Measurements from ENCODE around the gene PRAMEF12.

PRAMEF12 gene

DNA sequence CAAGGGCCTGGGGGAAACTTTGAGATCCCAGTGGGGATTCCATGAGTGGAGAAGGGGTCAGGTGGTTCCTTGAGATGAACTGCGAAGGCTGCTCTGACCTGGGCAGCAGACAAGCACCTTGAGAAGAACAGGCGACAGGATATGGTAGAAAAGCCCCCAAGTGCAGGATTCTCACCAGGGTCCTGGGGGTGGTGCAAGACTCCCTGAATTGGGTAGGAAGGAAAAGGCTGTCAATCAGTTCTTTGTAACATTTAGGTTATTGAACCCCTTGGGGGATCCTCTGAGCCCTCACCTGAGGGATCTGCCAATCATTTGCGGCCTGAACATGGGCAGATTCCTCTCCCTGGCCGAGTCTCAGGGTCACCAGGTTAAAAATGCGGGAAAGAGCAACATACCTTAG is 2.4 kb upstream of the PRAMEF12 start:
- H3K27me3 ChIP-seq (ENCODE audit: insufficient read depth, low read depth, severe bottlenecking) = peaks cover 88% of the 10 kb centered on the region
- DNase-seq = no peak
- TF ChIP-seq, protein P1, sequence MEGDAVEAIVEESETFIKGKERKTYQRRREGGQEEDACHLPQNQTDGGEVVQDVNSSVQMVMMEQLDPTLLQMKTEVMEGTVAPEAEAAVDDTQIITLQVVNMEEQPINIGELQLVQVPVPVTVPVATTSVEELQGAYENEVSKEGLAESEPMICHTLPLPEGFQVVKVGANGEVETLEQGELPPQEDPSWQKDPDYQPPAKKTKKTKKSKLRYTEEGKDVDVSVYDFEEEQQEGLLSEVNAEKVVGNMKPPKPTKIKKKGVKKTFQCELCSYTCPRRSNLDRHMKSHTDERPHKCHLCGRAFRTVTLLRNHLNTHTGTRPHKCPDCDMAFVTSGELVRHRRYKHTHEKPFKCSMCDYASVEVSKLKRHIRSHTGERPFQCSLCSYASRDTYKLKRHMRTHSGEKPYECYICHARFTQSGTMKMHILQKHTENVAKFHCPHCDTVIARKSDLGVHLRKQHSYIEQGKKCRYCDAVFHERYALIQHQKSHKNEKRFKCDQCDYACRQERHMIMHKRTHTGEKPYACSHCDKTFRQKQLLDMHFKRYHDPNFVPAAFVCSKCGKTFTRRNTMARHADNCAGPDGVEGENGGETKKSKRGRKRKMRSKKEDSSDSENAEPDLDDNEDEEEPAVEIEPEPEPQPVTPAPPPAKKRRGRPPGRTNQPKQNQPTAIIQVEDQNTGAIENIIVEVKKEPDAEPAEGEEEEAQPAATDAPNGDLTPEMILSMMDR (IDR thresholded peaks at IDR 0.05; ENCODE audit: low read depth, low read length) = no peak
- no peaks in the 10 kb centered on the region for H3K36me3 ChIP-seq
- H3K9me3 ChIP-seq (ENCODE audit: severe bottlenecking) = no peaks in the 10 kb centered on the region
- H3K4me3 ChIP-seq (ENCODE audit: low read depth, low read length) = no peak overlapping the region
- no peak overlapping the region for H3K27ac ChIP-seq

DNA sequence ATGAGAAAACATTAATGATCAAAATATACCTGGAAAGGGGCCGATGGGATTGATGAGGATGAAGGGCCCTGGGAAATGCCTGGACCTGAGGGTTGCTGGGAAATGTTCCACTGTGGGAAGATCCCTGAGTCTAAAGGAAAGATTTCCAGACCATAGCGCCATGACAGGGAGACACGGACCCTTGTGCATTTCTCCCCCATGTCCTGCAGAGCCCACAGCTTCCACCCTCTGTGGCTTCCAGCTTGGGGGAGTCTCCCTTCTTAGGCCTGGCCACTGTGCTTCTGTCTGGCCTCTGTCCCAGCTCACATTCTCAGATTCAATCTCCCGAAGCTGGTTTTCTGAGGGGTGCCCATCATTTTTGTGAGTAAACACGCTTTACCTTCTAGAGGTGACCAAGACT is 1.0 kb upstream of the PRAMEF12 start:
- DNase-seq = no peak
- Histone ChIP-seq H3K27ac (no peak overlapping the region), H3K4me3 (ENCODE audit: low read depth, low read length) (no peak overlapping the region), H3K36me3 (no peaks in the 10 kb centered on the region), H3K27me3 (ENCODE audit: insufficient read depth, low read depth, severe bottlenecking) (peaks cover 86% of the 10 kb centered on the region), H3K9me3 (ENCODE audit: severe bottlenecking) (no peaks in the 10 kb centered on the region)
- TF ChIP-seq, protein P1 (IDR thresholded peaks at IDR 0.05; ENCODE audit: low read depth, low read length) = no peak

DNA sequence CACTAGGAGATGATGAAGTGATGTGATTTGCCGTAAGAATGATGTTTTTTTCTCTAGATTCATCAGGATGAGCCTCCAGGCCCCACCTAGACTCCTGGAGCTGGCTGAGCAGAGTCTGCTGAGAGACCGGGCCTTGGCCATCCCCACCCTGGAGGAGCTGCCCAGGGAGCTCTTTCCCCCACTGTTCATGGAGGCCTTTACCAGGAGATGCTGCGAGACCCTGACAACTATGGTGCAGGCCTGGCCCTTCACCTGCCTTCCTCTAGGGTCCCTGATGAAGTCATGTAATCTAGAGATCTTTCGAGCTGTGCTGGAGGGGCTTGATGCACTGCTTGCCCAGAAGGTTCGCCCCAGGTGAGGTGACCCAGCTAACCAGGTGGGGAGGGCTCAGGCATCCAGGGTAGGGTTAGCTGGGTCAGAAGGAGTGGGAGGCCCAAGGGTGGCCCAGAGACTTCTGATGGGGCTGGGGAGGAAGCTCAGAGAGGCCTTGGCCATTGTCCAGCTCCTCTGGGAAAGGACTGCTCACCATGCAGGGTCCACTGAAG is 1.3 kb downstream of the PRAMEF12 start:
- Histone ChIP-seq H3K4me3 (ENCODE audit: low read depth, low read length) (no peak overlapping the region), H3K27me3 (ENCODE audit: insufficient read depth, low read depth, severe bottlenecking) (peaks cover 91% of the 10 kb centered on the region), H3K9me3 (ENCODE audit: severe bottlenecking) (no peaks in the 10 kb centered on the region), H3K27ac (no peak overlapping the region), H3K36me3 (no peaks in the 10 kb centered on the region)
- TF ChIP-seq, protein P1 (IDR thresholded peaks at IDR 0.05; ENCODE audit: low read depth, low read length) = no peak
- no peak for DNase-seq

DNA sequence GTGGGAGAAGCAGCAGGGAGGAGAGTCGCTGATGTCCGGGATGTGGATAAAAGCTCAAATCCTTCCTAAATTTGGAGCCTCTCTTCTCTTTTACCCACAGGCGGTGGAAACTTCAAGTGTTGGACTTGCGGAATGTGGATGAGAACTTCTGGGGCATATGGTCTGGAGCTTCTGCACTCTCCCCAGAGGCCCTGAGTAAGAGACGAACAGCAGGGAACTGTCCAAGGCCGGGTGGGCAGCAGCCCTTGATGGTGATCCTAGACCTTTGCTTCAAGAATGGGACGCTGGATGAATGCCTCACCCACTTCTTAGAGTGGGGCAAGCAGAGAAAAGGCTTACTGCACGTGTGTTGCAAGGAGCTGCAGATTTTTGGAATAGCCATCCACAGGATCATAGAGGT is 1.9 kb downstream of the PRAMEF12 start:
- Histone ChIP-seq H3K36me3 (no peaks in the 10 kb centered on the region), H3K27me3 (ENCODE audit: insufficient read depth, low read depth, severe bottlenecking) (peaks cover 89% of the 10 kb centered on the region), H3K9me3 (ENCODE audit: severe bottlenecking) (no peaks in the 10 kb centered on the region), H3K4me3 (ENCODE audit: low read depth, low read length) (no peak overlapping the region), H3K27ac (no peak overlapping the region)
- DNase-seq = no peak
- TF ChIP-seq, protein P1 (IDR thresholded peaks at IDR 0.05; ENCODE audit: low read depth, low read length) = no peak

DNA sequence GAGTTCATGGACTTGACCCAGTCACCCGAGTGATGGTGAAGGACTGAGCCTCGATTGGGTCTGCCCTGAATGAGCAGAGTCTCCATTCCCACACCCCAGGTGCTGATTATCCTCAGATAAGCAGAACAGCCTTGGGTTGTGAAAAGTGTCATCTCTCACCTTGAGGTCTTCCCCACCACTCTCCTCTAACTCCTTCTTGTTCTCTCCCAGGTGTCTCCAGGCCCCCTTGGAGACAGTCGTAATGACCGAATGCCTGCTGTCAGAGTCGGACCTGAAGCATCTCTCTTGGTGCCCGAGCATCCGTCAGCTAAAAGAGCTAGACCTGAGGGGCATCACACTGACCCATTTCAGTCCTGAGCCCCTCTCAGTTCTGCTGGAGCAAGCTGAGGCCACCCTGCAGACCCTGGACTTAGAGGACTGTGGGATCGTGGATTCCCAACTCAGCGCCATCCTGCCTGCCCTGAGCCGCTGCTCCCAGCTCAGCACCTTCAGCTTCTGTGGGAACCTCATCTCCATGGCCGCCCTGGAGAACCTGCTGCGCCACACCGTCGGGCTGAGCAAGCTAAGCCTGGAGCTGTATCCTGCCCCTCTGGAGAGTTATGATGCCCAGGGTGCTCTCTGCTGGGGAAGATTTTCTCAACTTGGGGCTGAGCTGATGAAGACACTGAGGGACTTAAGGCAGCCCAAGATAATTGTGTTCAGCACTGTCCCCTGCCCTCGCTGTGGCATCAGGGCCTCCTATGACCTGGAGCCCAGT is 3.4 kb downstream of the PRAMEF12 start:
- Histone ChIP-seq H3K36me3 (no peaks in the 10 kb centered on the region), H3K27me3 (ENCODE audit: insufficient read depth, low read depth, severe bottlenecking) (peaks cover 74% of the 10 kb centered on the region), H3K4me3 (ENCODE audit: low read depth, low read length) (no peak overlapping the region), H3K27ac (no peak overlapping the region), H3K9me3 (ENCODE audit: severe bottlenecking) (no peaks in the 10 kb centered on the region)
- TF ChIP-seq, protein P1 (IDR thresholded peaks at IDR 0.05; ENCODE audit: low read depth, low read length) = no peak
- no peak for DNase-seq

Measured in WERI-Rb-1 (cell line).